ENCODE results near the gene NCKAP1. TPM values are rescaled to one million over a fixed set of nuclear protein-coding genes. Genes with fewer than 3 reads are reported as not detected.

The NCKAP1 gene
- total RNA-seq, 1 experiment from 2014 or later, result 162 TPM

GRCh38 chr2:182950546-182950945 is 87.7 kb downstream of the NCKAP1 start:
- POLR2A ChIA-PET, result no interaction called here

GRCh38 chr2:182949572-182950189 is 88.6 kb downstream of the NCKAP1 start:
- H3K9me3 ChIP-seq, result no peaks in the 10 kb centered on the region
- H3K4me1 Mint-ChIP-seq (ENCODE audit: low read depth, unreplicated experiment), result no peaks in the 10 kb centered on the region
- H3K9me3 Mint-ChIP-seq (ENCODE audit: unreplicated experiment), result no peaks in the 10 kb centered on the region
- no peaks in the 10 kb centered on the region for H3K27me3 ChIP-seq (replicated peaks; ENCODE audit: control insufficient read depth, insufficient read depth, low read length)
- H3K4me1 ChIP-seq, result no peaks in the 10 kb centered on the region
- H3K4me3 ChIP-seq (ENCODE audit: low read depth, low read length), result no peak overlapping the region
- intact Hi-C loops (cut with micrococcal nuclease; ENCODE audit: unreplicated experiment), result no loop called here
- DNase-seq, result no peak
- peaks cover 65% of the 10 kb centered on the region for H3K36me3 Mint-ChIP-seq (ENCODE audit: insufficient read depth, unreplicated experiment)
- no TSS peak for BruUV-seq (replicated peaks)
- H3K36me3 ChIP-seq (ENCODE audit: control insufficient read depth, insufficient read depth, low read length), result no peaks in the 10 kb centered on the region; the same call in 1 of the 2 replicates
- TF ChIP-seq CTCF (IDR thresholded peaks at IDR 0.05; ENCODE audit: insufficient read depth in 1 of 2, low read depth in 1 of 2, low read length in 1 of 2, severe bottlenecking in 1 of 2, unreplicated experiment in 1 of 2), result no peak
- CTCF ChIA-PET, result interaction anchor here (0.5 kb wide), 1 partner anchor 191 kb away, joined by 3 read pairs; no protein-coding TSS in a partner anchor
- H3K4me3 Mint-ChIP-seq (ENCODE audit: unreplicated experiment), result no peak overlapping the region
- H3K27ac Mint-ChIP-seq (ENCODE audit: unreplicated experiment), result no peak overlapping the region
- H3K27me3 Mint-ChIP-seq (ENCODE audit: insufficient read depth, unreplicated experiment), result no peaks in the 10 kb centered on the region
- POLR2A ChIA-PET, result no interaction called here

More at GRCh38 chr2:182950546-182950945, 87.7 kb downstream of the NCKAP1 start:
- Histone ChIP-seq H3K4me3 (ENCODE audit: low read depth, low read length) (no peak overlapping the region), H3K27me3 (replicated peaks; ENCODE audit: control insufficient read depth, insufficient read depth, low read length) (no peaks in the 10 kb centered on the region), H3K36me3 (ENCODE audit: control insufficient read depth, insufficient read depth, low read length) (no peaks in the 10 kb centered on the region; the same call in 1 of the 2 replicates), H3K9me3 (no peaks in the 10 kb centered on the region), H3K4me1 (no peaks in the 10 kb centered on the region)
- CTCF ChIA-PET, result no interaction called here
- Mint-ChIP-seq H3K36me3 (ENCODE audit: insufficient read depth, unreplicated experiment) (peaks cover 65% of the 10 kb centered on the region), H3K9me3 (ENCODE audit: unreplicated experiment) (no peaks in the 10 kb centered on the region), H3K4me1 (ENCODE audit: low read depth, unreplicated experiment) (no peaks in the 10 kb centered on the region), H3K27me3 (ENCODE audit: insufficient read depth, unreplicated experiment) (no peaks in the 10 kb centered on the region), H3K4me3 (ENCODE audit: unreplicated experiment) (no peak overlapping the region), H3K27ac (ENCODE audit: unreplicated experiment) (no peak overlapping the region)
- no TSS peak for BruUV-seq (replicated peaks)
- intact Hi-C loops (cut with micrococcal nuclease; ENCODE audit: unreplicated experiment), result no loop called here
- no peak for TF ChIP-seq CTCF (IDR thresholded peaks at IDR 0.05; ENCODE audit: insufficient read depth in 1 of 2, low read depth in 1 of 2, low read length in 1 of 2, severe bottlenecking in 1 of 2, unreplicated experiment in 1 of 2)
- DNase-seq, result no peak

- no peaks in the 10 kb centered on the region for H3K27me3 ChIP-seq (replicated peaks; ENCODE audit: control insufficient read depth, insufficient read depth, low read length)
- ChIA-PET CTCF (no interaction called here), POLR2A (no interaction called here)
- no peak for DNase-seq
- Mint-ChIP-seq H3K36me3 (ENCODE audit: insufficient read depth, unreplicated experiment) (peaks cover 65% of the 10 kb centered on the region), H3K27ac (ENCODE audit: unreplicated experiment) (no peak overlapping the region), H3K27me3 (ENCODE audit: insufficient read depth, unreplicated experiment) (no peaks in the 10 kb centered on the region), H3K4me3 (ENCODE audit: unreplicated experiment) (no peak overlapping the region), H3K4me1 (ENCODE audit: low read depth, unreplicated experiment) (no peaks in the 10 kb centered on the region), H3K9me3 (ENCODE audit: unreplicated experiment) (no peaks in the 10 kb centered on the region)
- H3K36me3 ChIP-seq (ENCODE audit: control insufficient read depth, insufficient read depth, low read length), result no peaks in the 10 kb centered on the region; the same call in 1 of the 2 replicates
- no peak overlapping the region for H3K4me3 ChIP-seq (ENCODE audit: low read depth, low read length)
- H3K9me3 ChIP-seq, result no peaks in the 10 kb centered on the region
- intact Hi-C loops (cut with micrococcal nuclease; ENCODE audit: unreplicated experiment), result no loop called here
- H3K4me1 ChIP-seq, result no peaks in the 10 kb centered on the region
- TF ChIP-seq CTCF (IDR thresholded peaks at IDR 0.05; ENCODE audit: insufficient read depth in 1 of 2, low read depth in 1 of 2, low read length in 1 of 2, severe bottlenecking in 1 of 2, unreplicated experiment in 1 of 2), result no peak
- no TSS peak for BruUV-seq (replicated peaks)
Observed at GRCh38 chr2:182949052-182949451, 89.2 kb downstream of the NCKAP1 start.

Data from Caco-2 (cell line).